Activated T-cell treated with anti-CD3 and anti-CD28 coated beads for 4 hours (primary cell): Measurements from ENCODE around the gene DLG5.

Experiments
- DNase-seq: peaks from one replicate; pipeline ENCODE4 v3.0.0-alpha.2; 2020

DLG5 gene

GRCh38 chr10:77840636-77841035, 85.9 kb downstream of the DLG5 start:
- DNase-seq = no peak

- no peak for DNase-seq
These were observed 88.5 kb downstream of the DLG5 start for GRCh38 chr10:77837925-77838595.

GRCh38 chr10:77837248-77837924, 89.2 kb downstream of the DLG5 start:
- DNase-seq = peak; percentile 27

DNA sequence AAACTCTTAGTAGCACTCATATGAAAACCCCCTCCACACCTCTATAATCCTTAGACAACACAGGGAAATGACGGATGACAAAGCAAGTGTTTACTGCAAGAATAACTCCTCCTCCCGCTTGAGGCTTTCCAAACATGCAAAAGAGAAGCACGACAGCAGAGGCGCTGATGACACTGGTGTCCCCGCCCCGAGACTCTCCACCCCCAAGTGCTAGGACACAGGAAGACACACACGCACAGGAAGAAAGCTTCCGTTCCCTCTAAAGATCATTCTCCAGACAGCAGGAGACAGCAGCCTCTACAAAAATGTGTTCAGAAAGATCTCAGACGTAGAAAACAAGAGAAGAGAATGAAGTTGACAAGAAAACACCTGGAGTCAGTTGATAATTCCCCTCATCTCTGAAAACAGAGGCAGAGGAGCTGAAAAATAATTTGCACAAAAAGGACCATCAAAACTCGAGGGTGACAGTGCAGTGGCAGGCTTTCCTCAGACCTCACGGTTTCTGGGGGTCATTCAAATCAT, 90.2 kb downstream of the DLG5 start:
- peak; percentile 39 for DNase-seq

- no peak for DNase-seq
These were observed 90.9 kb downstream of the DLG5 start for GRCh38 chr10:77835669-77836086.

DNA sequence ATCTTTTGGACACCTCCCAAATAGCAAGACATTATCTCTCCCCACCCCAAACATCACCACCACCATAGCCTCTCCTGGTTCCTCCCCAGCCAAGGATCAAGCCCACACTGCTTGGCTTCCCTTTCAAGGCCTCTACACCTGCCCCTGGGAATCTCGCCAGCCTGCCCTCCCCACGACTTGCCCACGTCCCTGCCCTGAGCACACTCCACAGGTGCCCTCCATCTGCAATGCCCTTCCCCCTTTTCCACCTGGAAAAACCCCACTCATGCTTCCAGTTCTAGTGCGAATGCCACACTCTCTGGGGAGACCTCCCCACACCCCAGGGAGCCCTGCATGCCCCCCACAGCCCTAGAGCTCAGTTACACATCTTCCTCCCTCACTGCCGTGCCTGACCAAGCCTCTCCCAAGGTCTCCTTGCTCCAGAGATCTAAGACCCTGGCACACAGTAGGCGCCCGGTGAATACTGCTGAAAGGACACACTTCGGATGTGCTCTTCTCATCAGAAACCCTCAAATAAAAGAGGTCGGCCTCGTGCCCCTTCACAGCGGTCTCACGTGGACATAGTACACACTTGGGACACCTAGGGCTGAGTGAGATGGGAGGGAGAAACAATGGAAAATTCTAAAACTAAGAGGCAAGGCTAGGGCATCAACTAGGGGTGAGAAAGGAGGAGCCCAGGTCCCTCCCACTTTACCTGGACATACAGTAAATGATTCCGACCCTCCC, 91.4 kb downstream of the DLG5 start:
- no peak for DNase-seq

DNA sequence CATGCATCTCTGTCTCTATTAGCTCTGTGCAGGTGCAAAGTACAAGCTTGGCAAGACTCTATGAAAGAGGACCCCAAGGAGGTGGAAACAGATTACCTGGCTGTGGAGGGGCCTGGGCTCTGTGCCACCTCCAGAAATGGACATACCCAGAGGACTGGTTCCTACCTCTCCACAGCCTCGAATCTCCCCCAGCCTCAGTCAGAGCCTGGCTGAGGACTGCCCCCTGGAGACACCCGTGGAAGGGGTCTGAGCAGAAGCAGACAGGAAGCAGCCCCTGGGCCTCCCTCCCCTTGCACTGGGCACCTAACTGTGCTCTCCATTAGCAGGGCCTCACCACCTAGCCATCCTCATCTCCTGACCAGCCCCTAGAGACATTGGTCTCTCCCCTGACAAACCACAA, 92.0 kb downstream of the DLG5 start:
- no peak for DNase-seq

DNA sequence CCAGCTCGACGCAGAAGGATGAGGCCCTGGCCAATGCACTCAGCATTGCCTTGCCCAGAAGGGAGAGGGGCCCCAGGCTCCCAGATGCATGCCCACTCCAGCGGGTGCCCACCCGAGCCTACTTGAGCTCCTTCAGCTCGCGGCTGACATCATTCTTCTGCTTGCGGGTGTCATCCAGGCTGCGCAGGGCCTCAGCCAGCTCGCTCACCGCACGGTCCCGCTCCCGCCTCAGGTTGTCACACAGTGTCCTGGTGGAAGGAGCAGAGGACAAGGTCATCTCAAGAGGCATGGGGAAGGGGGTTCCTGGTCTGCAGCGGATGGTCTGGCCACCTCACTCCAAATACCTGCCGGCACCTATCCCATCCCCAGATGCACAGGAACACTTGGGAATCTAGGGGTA, 92.8 kb downstream of the DLG5 start:
- DNase-seq = no peak

GRCh38 chr10:77833225-77833624, 93.3 kb downstream of the DLG5 start:
- DNase-seq = no peak

DNA sequence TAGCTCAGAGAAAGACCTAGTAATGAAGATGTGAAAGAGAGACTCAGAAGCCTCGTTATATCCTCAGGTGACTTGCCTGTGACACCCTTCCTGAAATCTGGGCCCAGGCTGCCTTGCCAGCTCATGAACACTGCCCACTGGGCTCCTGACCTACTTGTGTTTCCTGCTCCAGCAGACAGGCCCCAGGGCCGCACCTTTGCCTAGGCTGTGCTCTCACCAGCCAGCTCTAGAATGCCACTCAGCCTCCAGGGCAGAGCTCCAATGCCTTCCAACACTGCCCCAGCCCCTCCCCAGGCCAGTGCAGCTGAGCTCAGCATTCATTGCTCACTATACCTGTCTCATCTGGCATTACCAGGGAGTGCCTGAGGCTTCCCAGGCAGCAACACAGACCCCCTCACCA, 94.3 kb downstream of the DLG5 start:
- DNase-seq = no peak

DNA sequence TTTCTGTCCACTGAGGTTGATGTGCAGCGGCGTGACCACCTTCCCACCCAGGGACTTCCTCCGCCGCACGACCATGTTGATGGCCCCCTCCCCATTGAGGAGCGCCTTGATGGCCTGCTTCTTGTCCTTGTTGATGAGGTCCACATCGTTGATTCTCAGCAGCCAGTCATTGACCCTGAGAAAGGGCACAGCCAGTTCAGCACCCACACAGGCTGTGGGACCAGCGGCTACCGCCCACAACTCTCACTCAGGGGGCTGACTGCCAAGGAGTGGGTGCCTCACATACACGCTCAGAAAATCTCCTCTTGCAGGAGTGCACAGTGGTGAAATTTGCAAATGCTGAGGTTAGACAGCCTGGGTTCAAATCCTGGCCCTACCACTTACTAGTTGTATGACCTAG, 97.2 kb downstream of the DLG5 start:
- DNase-seq = no peak

DNA sequence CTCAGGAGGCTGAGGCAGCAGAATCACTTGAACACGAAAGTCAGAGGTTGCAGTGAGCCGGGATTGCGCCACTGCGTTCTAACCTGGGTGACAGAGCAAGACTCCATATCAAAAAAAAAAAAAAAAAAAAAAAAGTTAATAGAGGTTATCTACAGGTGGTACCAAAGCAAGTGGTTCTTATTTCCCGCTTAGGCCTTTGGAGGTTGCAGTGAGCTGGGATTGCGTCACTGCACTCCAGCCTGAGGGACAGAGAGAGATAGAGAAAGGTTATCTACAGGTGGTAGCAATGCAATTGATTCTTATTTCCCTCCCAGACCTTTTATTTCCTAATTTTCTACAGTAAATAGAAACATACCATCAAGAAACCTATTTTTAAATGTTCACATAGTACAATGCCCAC, 98.2 kb downstream of the DLG5 start:
- DNase-seq = no peak

- no peak for DNase-seq
These were observed 99.2 kb downstream of the DLG5 start for GRCh38 chr10:77827366-77827765.

DNA sequence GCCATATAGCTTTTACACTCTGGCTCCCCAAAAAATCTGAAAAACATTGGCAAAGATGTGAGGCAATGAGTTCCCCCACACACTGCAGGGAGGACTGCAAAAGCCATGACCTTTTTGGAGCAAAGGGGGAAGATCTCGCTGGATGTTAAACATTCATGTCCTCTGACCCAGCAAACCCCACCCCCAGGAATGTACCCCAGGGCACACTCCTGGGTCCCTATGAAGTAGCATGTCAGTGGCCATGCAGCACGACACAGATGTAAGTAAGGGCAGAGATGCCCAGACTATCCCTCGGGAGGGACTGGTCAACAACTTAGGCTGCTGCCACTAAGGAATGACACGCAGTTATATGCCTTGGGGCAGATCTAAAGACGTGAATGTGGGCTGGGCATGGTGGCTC, 100.6 kb downstream of the DLG5 start:
- no peak for DNase-seq

GRCh38 chr10:77824908-77825307, 101.6 kb downstream of the DLG5 start:
- DNase-seq = no peak

GRCh38 chr10:77823811-77824542, 102.6 kb downstream of the DLG5 start:
- no peak for DNase-seq

DNA sequence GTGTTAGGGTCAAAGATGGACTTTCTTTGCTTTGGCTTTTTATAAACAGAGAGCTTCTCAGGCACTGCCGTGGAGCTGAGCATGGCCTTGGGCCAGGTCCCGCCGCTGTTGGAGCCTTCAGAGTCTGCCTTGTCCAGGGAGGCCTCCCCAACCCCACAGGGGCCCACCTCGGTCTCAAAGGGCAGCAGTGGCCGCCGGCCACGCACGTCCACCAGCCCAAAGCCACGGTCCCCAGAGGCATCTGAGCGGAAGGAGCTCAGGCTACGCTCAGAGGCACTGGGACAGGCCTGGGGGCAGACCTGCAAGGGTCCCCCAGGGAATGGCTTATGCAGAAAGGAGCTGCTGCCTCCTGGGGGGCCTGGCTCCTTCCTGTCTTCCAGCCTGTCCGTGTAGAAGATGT, 105.0 kb downstream of the DLG5 start:
- DNase-seq = no peak

DNA sequence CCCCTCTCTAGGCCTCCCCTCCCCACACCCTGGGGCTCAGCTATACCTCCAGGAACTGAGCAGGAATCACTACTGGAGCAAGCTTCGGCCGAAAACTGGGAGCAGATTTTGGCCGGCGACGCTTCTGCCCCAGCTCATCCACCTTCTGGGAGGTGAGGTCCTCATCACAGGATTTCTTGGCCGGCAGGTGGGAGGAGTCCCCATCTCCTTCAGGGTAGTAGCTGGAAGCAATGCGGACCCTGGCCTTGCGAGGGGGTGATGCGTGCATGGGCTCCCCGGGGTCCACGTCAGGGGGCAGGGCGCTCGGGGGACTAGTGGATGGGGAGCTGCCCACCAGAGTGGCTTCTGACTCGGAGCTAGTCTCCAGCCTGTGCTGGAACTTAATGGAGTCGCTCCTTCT, 105.5 kb downstream of the DLG5 start:
- no peak for DNase-seq

DNA sequence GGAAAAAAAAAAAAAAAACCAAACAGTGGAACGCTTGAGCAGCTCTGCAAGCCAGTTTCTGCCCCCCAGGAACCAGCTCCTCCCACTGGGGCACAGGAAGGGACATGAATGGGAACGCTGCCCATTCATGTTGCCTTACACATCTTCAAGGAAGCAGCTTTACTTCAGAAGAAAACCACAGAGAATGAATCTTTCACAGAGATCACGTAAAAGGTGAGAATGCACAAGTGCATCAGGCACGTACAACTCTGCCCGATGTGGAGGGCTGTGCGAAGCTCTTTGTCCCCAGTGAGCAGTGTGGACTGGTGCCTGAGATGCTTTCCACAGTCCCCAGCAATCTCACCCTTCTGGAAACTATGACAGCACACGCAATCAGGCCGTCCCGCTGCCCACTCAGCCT, 106.2 kb downstream of the DLG5 start:
- DNase-seq = no peak

- no peak for DNase-seq
These were observed 107.1 kb downstream of the DLG5 start for GRCh38 chr10:77819210-77820112.

- DNase-seq = no peak
These were observed 108.2 kb downstream of the DLG5 start for GRCh38 chr10:77818378-77818777.

DNA sequence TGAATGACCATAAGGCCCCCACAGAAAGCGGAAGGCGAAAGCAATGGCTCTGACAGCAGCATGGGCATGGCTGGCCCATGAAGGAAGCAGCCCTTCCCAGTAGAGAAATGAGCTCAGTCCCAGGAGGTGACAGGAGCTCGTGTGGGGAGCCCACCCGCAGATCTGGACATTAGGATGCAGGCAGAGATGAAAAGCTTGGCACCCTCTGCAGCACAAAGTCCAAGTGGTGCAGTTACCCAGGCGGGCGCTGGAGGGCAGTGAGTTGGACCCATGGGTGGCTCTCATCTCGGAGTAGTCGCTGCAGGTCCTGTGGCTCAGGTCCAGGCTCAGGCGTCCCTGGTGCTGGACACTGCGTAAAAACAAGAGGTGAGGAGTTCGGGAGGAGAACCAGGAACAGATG, 109.0 kb downstream of the DLG5 start:
- DNase-seq = no peak
